GM12878 (cell line): ENCODE data around the gene LRRK1. TPM values are rescaled to one million over a fixed set of nuclear protein-coding genes. Genes with fewer than 3 reads are reported as not detected.

Experiments used
- polyA plus RNA-seq, 11 experiments: library from polyadenylated mRNA; depleted of rRNA in 4 of 11; unstranded in 6 of 11; stranded (reverse) in 5 of 11; fragments of >200 nt; fragmentation: Nextera tagmentation in 4 of 11; fragmentation: Illumina TruSeq in 1 of 11; extraction: Ambion mirVana in 4 of 11; extraction: Trizol in 1 of 11; gene quantifications; 1 replicate in 1 of 11; 2 replicates in 10 of 11; pipeline versions ENCODE4 v1.2.1 to v1.2.3, GENCODE V29; 2011 to 2016; ENCODE audit warnings: inconsistent platforms in 2 of 11, missing spikeins in 2 of 11, low read depth in 1 of 11
- total RNA-seq, 4 experiments: library from RNA; depleted of rRNA in 3 of 4; stranded (reverse); fragments of >200 nt in 3 of 4; fragmentation: Illumina TruSeq in 1 of 4; extraction: Trizol in 1 of 4; gene quantifications; 2 replicates each; pipeline versions ENCODE4 v1.2.1 to v1.2.3, GENCODE V29; 2013 to 2021

LRRK1 gene
- total and polyA plus RNA-seq, 10 of the 15 experiments (the other 5 are each of a cell fraction or from before 2014, with no cell fraction given), result 2.2 to 58.3 (median 17.9) TPM

Other genes starting within 250 kb of the LRRK1 start
- 0.05 and 0.06 TPM in 2 replicates for gene ALDH1A3, start 39.5 kb upstream of the LRRK1 start, total RNA-seq (2014; rRNA removed)
- 0.14 and 0.22 TPM in 2 replicates for gene ALDH1A3, start 39.5 kb upstream of the LRRK1 start, total RNA-seq (2014; rRNA removed; fragmentation: Illumina TruSeq; extraction: Trizol)
- gene ALDH1A3, start 39.5 kb upstream of the LRRK1 start, total RNA-seq (2021), result 0.23 and 0.45 TPM in 2 replicates
- gene ALDH1A3, start 39.5 kb upstream of the LRRK1 start, polyA plus RNA-seq (2011; rRNA removed), result 0.69 and 1.0 TPM in 2 replicates
- gene ALDH1A3, start 39.5 kb upstream of the LRRK1 start, polyA plus RNA-seq (2014; fragmentation: Illumina TruSeq; extraction: Trizol), result 0.12 TPM in 1 of 2 replicates, not detected in the other
- under 1 TPM; 0.09 to 0.14 TPM for gene ALDH1A3, start 39.5 kb upstream of the LRRK1 start, polyA plus RNA-seq (2014; fragmentation: Nextera tagmentation; extraction: Ambion mirVana)
- gene ALDH1A3, start 39.5 kb upstream of the LRRK1 start, polyA plus RNA-seq (2014; rRNA removed), result 0.13 and 0.16 TPM in 2 replicates
- under 1 TPM; 0.21 to 0.37 TPM for gene ALDH1A3, start 39.5 kb upstream of the LRRK1 start, polyA plus RNA-seq (2016; fragmentation: Nextera tagmentation; extraction: Ambion mirVana)